HepG2 (cell line): ENCODE data around the gene SAA2.

ENCODE experiments used
- ATF7 ChIP-seq, 2 experiments: fragments of 450-650 bp in 1 of 2; sonication (generic) in 1 of 2; formaldehyde crosslinking in 1 of 2; IDR thresholded peaks; 2 replicates each; pipeline versions ENCODE4 v1.4.0 to v1.6.1; 2016 to 2020; ENCODE audit warnings: antibody characterized with exemption in 1 of 2, mild to moderate bottlenecking in 1 of 2, missing genetic modification reagents in 1 of 2
- KDM1A ChIP-seq: IDR thresholded peaks from 2 replicates; pipeline ENCODE4 v1.6.1; 2016; ENCODE audit warnings: missing compliant biosample characterization
- KDM3A ChIP-seq: IDR thresholded peaks from 2 replicates; pipeline ENCODE4 v1.6.1; 2018; ENCODE audit warnings: low read depth, missing compliant biosample characterization
- PCBP1 ChIP-seq: fragments of 200-400 bp; formaldehyde crosslinking; IDR thresholded peaks from 2 replicates; pipeline ENCODE4 v1.6.1; 2017; ENCODE audit warnings: mild to moderate bottlenecking, low read depth, low read length, borderline replicate concordance
- RERE ChIP-seq: IDR thresholded peaks from 2 replicates; pipeline ENCODE4 v1.6.1; 2016; ENCODE audit warnings: low read depth, missing genetic modification reagents, missing compliant biosample characterization
- SALL2 ChIP-seq: sonication (generic); formaldehyde crosslinking; IDR thresholded peaks from 2 replicates; pipeline ENCODE4 v1.8.1; 2023; ENCODE audit warnings: mild to moderate bottlenecking, missing genetic modification reagents, inconsistent platforms

GRCh38 chr11:18196532-18196931, 51.9 kb downstream of the SAA2 start:
- TF ChIP-seq SALL2 (no peak), ATF7 (IDR thresholded peaks at IDR 0.05) (no peak), ATF7 (CRISPR knock-in tag; IDR thresholded peaks at IDR 0.05) (no peak), RERE (CRISPR knock-in tag) (no peak), KDM1A (CRISPR knock-in tag) (no peak), KDM3A (no peak), PCBP1 (no peak)
